ES-I3 (cell line): ENCODE measurements around the gene RNF207.

ENCODE experiments used
- H3K36me3 ChIP-seq: 2 replicates; pipeline ENCODE4 v1.6.1; 2013; ENCODE audit warnings: mild to moderate bottlenecking, low read length, control low read depth, moderate library complexity; ENCODE audit not compliant: insufficient read depth
- H3K4me1 ChIP-seq: 2 replicates; pipeline ENCODE4 v1.6.1; 2013; ENCODE audit warnings: mild to moderate bottlenecking, control low read depth, low read length; ENCODE audit not compliant: insufficient read depth
- H3K9ac ChIP-seq: 2 replicates; pipeline ENCODE4 v1.6.1; 2013; ENCODE audit warnings: low read depth, mild to moderate bottlenecking, low read length, moderate library complexity
- H3K9me3 ChIP-seq: 2 replicates; pipeline ENCODE4 v1.6.1; 2013; ENCODE audit warnings: mild to moderate bottlenecking, low read length, moderate library complexity; ENCODE audit not compliant: control insufficient read depth, insufficient read depth

Gene RNF207

GRCh38 chr1:6167391-6168303 lies 38.3 kb upstream of the RNF207 start:
- Histone ChIP-seq H3K9ac (no peak overlapping the region), H3K9me3 (no peaks in the 10 kb centered on the region), H3K36me3 (no peaks in the 10 kb centered on the region), H3K4me1 (peaks cover 2% of the 10 kb centered on the region; the same call in 1 of the 2 replicates)

GRCh38 chr1:6168947-6169586 lies 36.9 kb upstream of the RNF207 start:
- Histone ChIP-seq H3K4me1 (no peaks in the 10 kb centered on the region), H3K9ac (no peak overlapping the region), H3K36me3 (no peaks in the 10 kb centered on the region), H3K9me3 (no peaks in the 10 kb centered on the region)

GRCh38 chr1:6170116-6170741 lies 35.7 kb upstream of the RNF207 start:
- no peaks in the 10 kb centered on the region for H3K4me1 ChIP-seq
- H3K9me3 ChIP-seq: no peaks in the 10 kb centered on the region
- no peak overlapping the region for H3K9ac ChIP-seq
- no peaks in the 10 kb centered on the region for H3K36me3 ChIP-seq

- Histone ChIP-seq H3K4me1 (no peaks in the 10 kb centered on the region), H3K9ac (no peak overlapping the region), H3K36me3 (no peaks in the 10 kb centered on the region), H3K9me3 (no peaks in the 10 kb centered on the region)
These were observed 35.1 kb upstream of the RNF207 start for GRCh38 chr1:6170742-6171201.

GRCh38 chr1:6171548-6172124 lies 34.3 kb upstream of the RNF207 start:
- no peak overlapping the region for H3K9ac ChIP-seq
- no peaks in the 10 kb centered on the region for H3K4me1 ChIP-seq
- no peaks in the 10 kb centered on the region for H3K9me3 ChIP-seq
- no peaks in the 10 kb centered on the region for H3K36me3 ChIP-seq

GRCh38 chr1:6172549-6172948 lies 33.4 kb upstream of the RNF207 start:
- no peak overlapping the region for H3K9ac ChIP-seq
- no peaks in the 10 kb centered on the region for H3K9me3 ChIP-seq
- no peaks in the 10 kb centered on the region for H3K36me3 ChIP-seq
- H3K4me1 ChIP-seq: no peaks in the 10 kb centered on the region

GRCh38 chr1:6174621-6175410 lies 31.1 kb upstream of the RNF207 start:
- Histone ChIP-seq H3K36me3 (no peaks in the 10 kb centered on the region), H3K4me1 (no peaks in the 10 kb centered on the region), H3K9me3 (no peaks in the 10 kb centered on the region), H3K9ac (no peak overlapping the region)

GRCh38 chr1:6175411-6175828 lies 30.5 kb upstream of the RNF207 start:
- Histone ChIP-seq H3K4me1 (no peaks in the 10 kb centered on the region), H3K36me3 (no peaks in the 10 kb centered on the region), H3K9me3 (no peaks in the 10 kb centered on the region), H3K9ac (no peak overlapping the region)

GRCh38 chr1:6176779-6177178 lies 29.1 kb upstream of the RNF207 start:
- H3K4me1 ChIP-seq: no peaks in the 10 kb centered on the region; the same call in 1 of the 2 replicates
- no peaks in the 10 kb centered on the region for H3K36me3 ChIP-seq
- no peaks in the 10 kb centered on the region for H3K9me3 ChIP-seq
- no peak overlapping the region for H3K9ac ChIP-seq

GRCh38 chr1:6177681-6178380 lies 28.1 kb upstream of the RNF207 start:
- no peaks in the 10 kb centered on the region; the same call in 1 of the 2 replicates for H3K4me1 ChIP-seq
- H3K9ac ChIP-seq: no peak overlapping the region
- H3K36me3 ChIP-seq: no peaks in the 10 kb centered on the region
- H3K9me3 ChIP-seq: no peaks in the 10 kb centered on the region

GRCh38 chr1:6178751-6179563 lies 27.0 kb upstream of the RNF207 start:
- Histone ChIP-seq H3K9ac (peak overlapping the region; percentile 36; the same call in 1 of the 2 replicates), H3K9me3 (no peaks in the 10 kb centered on the region), H3K36me3 (no peaks in the 10 kb centered on the region), H3K4me1 (no peaks in the 10 kb centered on the region; the same call in 1 of the 2 replicates)

GRCh38 chr1:6179564-6180175 lies 26.2 kb upstream of the RNF207 start:
- Histone ChIP-seq H3K4me1 (no peaks in the 10 kb centered on the region; the same call in 1 of the 2 replicates), H3K36me3 (no peaks in the 10 kb centered on the region), H3K9me3 (no peaks in the 10 kb centered on the region), H3K9ac (peak overlapping the region; percentile 36; the same call in 1 of the 2 replicates)
